GM19438 (cell line): Measurements from ENCODE around the gene B3GALT4.
"Not testable (repeated sequence)": the region's sequence is repeated elsewhere in the genome, so short reads cannot be mapped to it uniquely, and the experiment has no call there.

Experiments
- ATAC-seq: cut with Tn5 transposase; IDR thresholded peaks from one replicate; pipeline ENCODE4 v1.9.1; 2021; ENCODE audit warnings: low read depth; ENCODE audit not compliant: unreplicated experiment

Gene B3GALT4, protein sequence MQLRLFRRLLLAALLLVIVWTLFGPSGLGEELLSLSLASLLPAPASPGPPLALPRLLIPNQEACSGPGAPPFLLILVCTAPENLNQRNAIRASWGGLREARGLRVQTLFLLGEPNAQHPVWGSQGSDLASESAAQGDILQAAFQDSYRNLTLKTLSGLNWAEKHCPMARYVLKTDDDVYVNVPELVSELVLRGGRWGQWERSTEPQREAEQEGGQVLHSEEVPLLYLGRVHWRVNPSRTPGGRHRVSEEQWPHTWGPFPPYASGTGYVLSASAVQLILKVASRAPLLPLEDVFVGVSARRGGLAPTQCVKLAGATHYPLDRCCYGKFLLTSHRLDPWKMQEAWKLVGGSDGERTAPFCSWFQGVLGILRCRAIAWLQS

DNA sequence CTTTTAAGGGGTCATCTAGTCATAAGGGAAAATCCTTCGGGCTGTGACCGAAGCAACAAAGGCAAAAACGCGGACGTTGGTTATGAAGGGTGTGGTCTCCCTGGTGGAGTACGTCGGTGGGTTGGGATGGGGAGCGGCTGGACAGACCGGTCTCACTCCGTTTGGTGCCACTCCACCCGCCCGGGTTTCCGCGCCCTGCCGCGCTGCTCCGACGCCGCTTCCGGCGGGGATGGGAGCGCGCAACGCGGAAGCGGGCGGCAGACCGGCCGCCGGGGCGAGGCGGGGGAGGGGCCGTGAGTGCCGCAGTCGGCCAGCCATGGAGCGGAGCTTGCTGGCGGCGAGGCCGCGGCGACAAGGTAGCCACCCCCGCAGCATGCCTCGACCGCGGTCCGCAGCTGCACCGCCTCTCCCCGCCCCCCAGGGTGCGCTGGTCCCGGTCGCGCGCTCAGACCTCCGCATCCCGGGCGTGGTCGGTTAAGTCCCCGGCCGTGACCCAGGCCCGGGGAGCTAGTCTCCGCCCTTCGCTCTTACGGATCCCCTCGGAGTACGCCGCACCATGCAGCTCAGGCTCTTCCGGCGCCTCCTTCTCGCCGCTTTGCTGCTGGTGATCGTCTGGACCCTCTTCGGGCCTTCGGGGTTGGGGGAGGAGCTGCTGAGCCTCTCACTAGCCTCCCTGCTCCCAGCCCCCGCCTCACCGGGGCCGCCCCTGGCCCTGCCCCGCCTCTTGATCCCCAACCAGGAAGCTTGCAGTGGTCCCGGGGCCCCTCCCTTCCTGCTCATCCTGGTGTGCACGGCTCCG is at the start of gene B3GALT4:
Gene B3GALT4, plus strand, starts transcription at position 260 of the 799 bp plus-strand sequence. Its CDS starts 297 bp downstream, at position 557.
- ATAC-seq = peak; percentile 52

- ATAC-seq = no peak
These were observed 41.7 kb upstream of the B3GALT4 start for GRCh38 chr6:33235221-33235634.

DNA sequence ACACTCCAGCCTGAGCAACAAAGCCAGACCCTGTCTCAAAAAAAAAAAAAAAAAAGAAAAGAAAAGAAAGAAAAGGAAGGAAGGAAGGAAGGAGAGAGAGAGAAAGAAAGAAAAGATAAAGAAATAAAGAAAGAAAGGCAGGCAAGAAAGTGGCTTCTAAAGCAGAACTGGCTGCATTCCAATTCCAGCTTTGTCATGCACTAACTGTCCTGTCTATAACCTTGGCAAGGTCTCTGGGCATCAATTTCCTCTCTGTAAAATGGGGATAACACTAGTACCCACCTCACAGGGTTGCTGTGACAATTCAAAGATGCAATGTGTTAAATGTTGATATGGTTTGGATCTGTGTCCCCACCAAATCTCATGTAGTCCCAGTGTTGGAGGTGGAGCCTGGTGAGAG is 40.6 kb upstream of the B3GALT4 start:
- no peak for ATAC-seq

GRCh38 chr6:33236852-33237251 is 40.1 kb upstream of the B3GALT4 start:
- ATAC-seq = no peak

DNA sequence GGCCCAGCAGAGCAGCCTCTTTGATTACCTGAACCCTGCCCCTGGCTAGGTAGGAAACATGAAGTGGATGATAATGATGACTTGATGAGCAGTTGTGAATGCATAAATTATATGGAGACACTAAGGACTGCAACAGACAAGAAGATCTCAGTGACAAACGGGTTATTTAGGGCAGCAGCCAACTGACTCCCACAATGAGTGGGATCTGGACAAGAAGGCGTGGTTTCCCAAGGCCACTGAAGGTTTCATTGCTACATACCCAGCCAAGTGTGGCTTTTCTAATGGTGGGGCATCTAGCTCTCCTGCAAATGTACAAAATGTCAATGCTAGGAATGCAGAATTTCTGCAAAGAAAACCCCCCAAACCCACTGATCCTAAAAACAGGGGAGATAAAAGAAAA is 39.2 kb upstream of the B3GALT4 start:
- no peak for ATAC-seq

DNA sequence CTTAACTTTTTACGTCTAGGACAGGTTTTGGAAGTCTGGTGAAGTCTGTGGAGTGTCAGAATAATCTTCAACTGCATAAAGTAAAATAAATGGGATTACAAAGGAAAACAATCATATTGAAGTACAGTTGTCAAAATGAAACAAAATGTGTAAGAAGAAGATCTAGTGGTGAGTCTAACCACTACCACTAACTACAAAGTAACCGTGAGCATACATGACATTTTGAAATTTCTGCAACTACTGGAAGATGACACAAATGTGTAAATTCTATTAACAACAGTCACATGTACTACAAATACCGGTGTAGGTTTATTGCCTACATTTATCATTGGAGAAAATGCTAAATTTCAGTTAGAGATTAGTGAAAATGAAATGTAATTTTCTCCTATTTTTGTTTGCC is 35.0 kb upstream of the B3GALT4 start:
- ATAC-seq = no peak

- no peak for ATAC-seq
These were observed 33.4 kb upstream of the B3GALT4 start for GRCh38 chr6:33243476-33243875.

GRCh38 chr6:33247977-33248642 is 28.8 kb upstream of the B3GALT4 start:
- ATAC-seq = no peak

DNA sequence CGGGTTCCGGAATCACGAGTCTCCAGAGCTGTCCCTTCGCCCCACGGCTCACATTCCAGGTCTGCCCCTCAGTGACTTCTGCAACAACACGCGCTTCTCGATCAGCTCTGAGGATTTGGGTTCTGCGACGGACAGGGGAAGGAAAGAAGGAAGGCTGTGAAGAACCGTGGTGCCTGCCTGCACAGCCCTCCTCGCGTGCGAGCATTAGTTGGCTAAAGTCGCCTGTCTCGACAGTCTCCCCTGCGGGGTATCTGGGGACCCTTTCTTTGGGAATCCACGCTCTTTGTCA is 28.3 kb upstream of the B3GALT4 start:
- no peak for ATAC-seq

- peak; percentile 86 for ATAC-seq
These were observed 27.8 kb upstream of the B3GALT4 start for GRCh38 chr6:33248932-33249731.

DNA sequence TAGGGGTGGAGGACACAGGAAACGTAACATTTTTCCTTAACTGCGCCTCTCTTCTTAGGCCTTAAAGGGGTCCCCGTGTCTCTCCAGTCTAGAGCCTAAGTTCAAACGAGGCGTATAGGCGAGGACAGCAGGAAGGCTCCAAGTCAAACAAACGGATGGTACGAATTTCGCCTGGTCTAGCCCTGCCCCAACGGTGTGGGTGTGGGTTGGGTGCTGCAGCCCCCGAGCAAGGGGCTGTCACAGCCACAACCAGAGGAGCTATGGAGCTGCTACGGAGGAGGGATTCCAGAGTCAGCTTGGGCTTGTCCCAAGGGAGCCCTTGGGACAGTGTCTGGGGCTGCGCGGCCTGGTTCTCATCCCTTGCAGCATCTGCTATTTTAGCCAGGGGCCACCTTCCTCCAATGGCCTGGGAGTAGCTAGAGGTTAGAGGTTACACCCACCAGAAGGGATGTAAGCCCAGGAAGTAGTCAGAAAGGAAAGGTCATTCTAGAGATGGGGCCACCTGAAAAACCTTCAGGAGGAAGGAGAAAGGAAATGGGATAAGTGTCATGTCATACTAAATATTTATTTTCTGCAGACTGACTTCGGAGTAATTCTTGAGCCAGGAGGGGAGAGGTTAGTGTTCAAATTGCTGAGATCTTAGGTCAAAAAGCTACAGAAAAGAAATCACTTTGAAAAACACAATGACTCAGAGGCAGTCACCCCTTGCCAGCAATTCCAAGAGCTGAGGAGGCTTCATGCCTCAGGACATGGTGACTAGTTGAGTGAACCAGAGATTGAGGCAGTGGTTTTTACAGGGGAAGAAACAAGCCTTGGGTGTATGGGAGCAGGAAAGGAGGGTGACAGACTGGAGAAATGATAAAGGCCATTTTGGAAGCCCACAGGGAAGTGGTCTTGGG is 26.9 kb upstream of the B3GALT4 start:
- ATAC-seq = no peak

DNA sequence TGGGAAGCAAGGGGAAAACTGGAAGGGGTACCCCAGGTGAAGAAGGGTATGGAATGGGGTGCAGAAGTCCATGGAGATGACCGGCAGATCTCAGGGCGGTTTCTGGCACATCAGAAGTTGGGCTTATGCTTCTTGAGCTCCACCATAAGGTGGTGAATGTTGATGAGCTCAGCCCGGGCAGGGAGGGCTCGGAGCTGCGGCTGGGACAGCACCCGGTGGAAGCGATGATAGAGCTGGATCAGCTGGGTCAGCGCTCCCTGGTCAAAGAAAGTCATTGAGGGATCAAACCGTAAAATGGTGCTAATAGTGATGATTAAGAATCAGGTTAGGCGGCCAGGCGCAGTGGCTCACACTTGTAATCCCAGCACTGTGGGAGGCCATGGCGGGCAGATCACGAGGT is 26.2 kb upstream of the B3GALT4 start:
- ATAC-seq = no peak

DNA sequence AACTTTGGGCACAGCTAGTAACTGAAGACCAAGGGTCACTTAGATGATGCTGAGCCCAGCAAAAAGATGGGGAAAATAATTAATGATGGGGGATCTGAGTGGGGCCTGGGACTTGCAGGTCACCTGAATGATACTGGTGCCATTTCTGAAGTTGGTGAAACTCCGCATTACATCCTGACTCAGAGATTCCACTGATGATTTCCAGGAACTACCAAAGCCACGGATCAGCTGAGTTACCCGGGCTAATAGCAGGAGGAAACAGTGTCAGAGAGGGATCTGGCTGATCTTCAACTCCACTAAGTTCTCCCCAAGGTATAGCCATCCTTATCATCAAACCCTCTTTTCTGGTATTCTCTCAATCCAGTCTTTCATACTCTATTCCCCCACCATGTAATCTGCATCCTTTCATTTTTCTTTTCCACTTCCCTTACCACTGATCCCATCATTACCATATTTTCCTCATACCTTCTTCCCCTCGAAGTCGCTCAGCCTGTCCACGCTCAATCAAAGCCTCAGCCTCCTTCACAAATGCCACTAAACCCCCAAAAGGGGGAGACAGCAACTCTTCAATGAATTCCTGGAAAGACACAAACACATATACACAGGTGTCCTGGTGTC is 25.4 kb upstream of the B3GALT4 start:
- ATAC-seq = no peak

- no peak for ATAC-seq
These were observed 24.2 kb upstream of the B3GALT4 start for GRCh38 chr6:33252759-33253158.

DNA sequence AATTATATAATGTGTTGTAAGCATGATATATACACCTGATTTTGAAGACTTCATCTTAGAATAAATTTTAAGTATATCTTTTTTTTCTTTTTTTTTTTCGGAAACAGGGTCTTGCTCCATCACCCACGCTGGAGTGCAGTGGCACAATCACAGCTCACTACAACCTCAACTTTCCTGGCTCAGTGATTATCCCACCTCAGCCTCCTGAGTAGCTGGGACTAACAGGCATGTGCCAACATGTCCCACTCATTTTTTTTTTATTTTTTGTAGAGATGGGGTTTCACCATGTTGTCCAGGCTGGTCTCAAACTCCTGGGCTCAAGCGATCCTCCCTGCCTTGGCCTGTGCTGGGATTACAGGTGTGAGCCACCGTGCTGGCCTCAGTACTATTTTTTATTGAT is 22.3 kb upstream of the B3GALT4 start:
- no peak for ATAC-seq

GRCh38 chr6:33259032-33259431 is 17.9 kb upstream of the B3GALT4 start:
- no peak for ATAC-seq

GRCh38 chr6:33262490-33262889 is 14.4 kb upstream of the B3GALT4 start:
- ATAC-seq = not testable (repeated sequence)

- no peak for ATAC-seq
These were observed 12.9 kb upstream of the B3GALT4 start for GRCh38 chr6:33264015-33264414.

DNA sequence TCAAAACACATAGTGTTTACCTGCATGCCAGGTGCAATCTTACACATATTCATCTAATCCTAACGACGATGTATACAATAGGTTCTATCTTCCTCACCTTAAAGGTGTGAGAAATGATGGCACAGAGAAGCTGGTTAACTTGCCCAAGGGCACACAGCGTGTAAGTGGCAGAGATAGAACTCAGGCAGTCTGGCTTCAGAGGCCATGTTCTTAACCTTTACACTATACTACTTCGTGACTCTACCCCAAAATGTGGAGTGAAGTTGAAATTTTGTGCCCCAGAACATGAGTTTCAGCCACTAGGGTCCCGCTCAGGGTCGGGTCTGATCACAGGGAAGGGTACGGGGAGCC is 5.8 kb upstream of the B3GALT4 start:
- ATAC-seq = peak; percentile 18
